ENCODE data around the gene PLA2G4E. TPM values are rescaled to one million over a fixed set of nuclear protein-coding genes. Genes with fewer than 3 reads are reported as not detected.
A peak's percentile ranks its signal among the peaks of the same experiment; 100 is the strongest.

PLA2G4E gene
- total and polyA plus RNA-seq, 2 experiments from 2014 or later = not detected

DNA sequence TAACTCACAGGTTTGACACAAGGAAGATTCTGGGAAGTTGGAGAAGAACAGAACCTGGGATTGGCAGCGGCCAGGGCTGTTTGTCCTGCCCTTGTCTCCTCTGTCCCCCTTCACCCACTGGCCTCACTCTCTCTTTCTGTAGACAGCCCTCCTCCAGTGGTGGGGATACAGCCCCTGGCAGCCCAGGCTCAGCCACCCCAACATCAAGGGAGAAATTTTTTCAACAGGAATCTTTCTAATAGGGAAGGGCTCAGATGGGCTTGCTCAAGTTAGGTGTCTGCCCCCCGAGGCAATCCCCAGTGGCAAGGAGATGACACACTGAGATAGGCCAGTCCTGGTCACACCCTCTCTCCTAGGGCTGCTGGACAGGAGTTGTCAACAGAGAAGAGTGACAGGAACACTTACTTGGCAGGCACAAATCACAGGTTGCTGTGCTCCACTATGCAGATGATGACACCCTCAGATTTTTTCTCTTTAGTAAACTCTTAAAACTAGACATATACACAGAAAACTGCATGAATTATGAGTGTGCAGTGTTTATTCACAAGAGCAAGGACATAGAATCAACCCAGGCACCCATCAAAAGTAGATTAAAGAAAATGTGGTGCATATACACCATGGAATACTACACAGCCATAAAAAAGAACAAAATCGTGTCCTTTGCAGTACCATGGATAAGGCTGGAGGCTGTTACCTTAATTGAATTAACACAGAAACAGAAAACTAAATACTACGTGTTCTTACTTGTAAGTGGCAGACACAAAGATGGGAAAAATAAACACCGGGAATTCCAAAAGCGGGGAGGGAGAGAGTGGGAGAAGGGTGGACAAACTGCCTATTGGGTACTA lies 37.2 kb upstream of the PLA2G4E start:
- H3K27me3 ChIP-seq (ENCODE audit: insufficient read depth) = no peaks in the 10 kb centered on the region
- no peak overlapping the region for H3K27ac Mint-ChIP-seq
- H3K9me2 ChIP-seq (ENCODE audit: insufficient read depth) = no peaks in the 10 kb centered on the region
- peaks cover 10% of the 10 kb centered on the region for H3K4me1 Mint-ChIP-seq
- no peak overlapping the region for H3K27ac ChIP-seq (ENCODE audit: low read depth)
- H3F3A ChIP-seq (replicated peaks; ENCODE audit: low read depth) = no peaks in the 10 kb centered on the region
- no peak overlapping the region; the same call in 2 of the 3 replicates for H3K4me3 Mint-ChIP-seq
- no peaks in the 10 kb centered on the region for H3K79me2 ChIP-seq (replicated peaks; ENCODE audit: insufficient read depth)
- H3K36me3 ChIP-seq (ENCODE audit: insufficient read depth) = no peaks in the 10 kb centered on the region
- DNase-seq (ENCODE audit: low spot score) = no peak
- no peak overlapping the region for H3K4me2 ChIP-seq
- H3K27me3 Mint-ChIP-seq (ENCODE audit: insufficient read depth, low read depth, poor library complexity) = peaks cover 6% of the 10 kb centered on the region
- no peaks in the 10 kb centered on the region for H3K9me3 Mint-ChIP-seq
- no peak for ATAC-seq
- no peaks in the 10 kb centered on the region for H4K20me1 ChIP-seq (replicated peaks; ENCODE audit: insufficient read depth)
- no peak overlapping the region for H3K4me3 ChIP-seq
- TF ChIP-seq NANOG (IDR thresholded peaks at IDR 0.05; ENCODE audit: borderline replicate concordance) = no peak
- TF ChIP-seq STAT1 (IDR thresholded peaks at IDR 0.05; ENCODE audit: unreplicated experiment) = no peak
- TF ChIP-seq ZNF331 (CRISPR knock-in tag; IDR thresholded peaks at IDR 0.05; ENCODE audit: low read depth) = no peak
- no peak for TF ChIP-seq ZNF114 (CRISPR knock-in tag; IDR thresholded peaks at IDR 0.05)
- no peak for TF ChIP-seq EZH2 (IDR thresholded peaks at IDR 0.05; ENCODE audit: low read depth, unreplicated experiment)
- TF ChIP-seq, protein P1, sequence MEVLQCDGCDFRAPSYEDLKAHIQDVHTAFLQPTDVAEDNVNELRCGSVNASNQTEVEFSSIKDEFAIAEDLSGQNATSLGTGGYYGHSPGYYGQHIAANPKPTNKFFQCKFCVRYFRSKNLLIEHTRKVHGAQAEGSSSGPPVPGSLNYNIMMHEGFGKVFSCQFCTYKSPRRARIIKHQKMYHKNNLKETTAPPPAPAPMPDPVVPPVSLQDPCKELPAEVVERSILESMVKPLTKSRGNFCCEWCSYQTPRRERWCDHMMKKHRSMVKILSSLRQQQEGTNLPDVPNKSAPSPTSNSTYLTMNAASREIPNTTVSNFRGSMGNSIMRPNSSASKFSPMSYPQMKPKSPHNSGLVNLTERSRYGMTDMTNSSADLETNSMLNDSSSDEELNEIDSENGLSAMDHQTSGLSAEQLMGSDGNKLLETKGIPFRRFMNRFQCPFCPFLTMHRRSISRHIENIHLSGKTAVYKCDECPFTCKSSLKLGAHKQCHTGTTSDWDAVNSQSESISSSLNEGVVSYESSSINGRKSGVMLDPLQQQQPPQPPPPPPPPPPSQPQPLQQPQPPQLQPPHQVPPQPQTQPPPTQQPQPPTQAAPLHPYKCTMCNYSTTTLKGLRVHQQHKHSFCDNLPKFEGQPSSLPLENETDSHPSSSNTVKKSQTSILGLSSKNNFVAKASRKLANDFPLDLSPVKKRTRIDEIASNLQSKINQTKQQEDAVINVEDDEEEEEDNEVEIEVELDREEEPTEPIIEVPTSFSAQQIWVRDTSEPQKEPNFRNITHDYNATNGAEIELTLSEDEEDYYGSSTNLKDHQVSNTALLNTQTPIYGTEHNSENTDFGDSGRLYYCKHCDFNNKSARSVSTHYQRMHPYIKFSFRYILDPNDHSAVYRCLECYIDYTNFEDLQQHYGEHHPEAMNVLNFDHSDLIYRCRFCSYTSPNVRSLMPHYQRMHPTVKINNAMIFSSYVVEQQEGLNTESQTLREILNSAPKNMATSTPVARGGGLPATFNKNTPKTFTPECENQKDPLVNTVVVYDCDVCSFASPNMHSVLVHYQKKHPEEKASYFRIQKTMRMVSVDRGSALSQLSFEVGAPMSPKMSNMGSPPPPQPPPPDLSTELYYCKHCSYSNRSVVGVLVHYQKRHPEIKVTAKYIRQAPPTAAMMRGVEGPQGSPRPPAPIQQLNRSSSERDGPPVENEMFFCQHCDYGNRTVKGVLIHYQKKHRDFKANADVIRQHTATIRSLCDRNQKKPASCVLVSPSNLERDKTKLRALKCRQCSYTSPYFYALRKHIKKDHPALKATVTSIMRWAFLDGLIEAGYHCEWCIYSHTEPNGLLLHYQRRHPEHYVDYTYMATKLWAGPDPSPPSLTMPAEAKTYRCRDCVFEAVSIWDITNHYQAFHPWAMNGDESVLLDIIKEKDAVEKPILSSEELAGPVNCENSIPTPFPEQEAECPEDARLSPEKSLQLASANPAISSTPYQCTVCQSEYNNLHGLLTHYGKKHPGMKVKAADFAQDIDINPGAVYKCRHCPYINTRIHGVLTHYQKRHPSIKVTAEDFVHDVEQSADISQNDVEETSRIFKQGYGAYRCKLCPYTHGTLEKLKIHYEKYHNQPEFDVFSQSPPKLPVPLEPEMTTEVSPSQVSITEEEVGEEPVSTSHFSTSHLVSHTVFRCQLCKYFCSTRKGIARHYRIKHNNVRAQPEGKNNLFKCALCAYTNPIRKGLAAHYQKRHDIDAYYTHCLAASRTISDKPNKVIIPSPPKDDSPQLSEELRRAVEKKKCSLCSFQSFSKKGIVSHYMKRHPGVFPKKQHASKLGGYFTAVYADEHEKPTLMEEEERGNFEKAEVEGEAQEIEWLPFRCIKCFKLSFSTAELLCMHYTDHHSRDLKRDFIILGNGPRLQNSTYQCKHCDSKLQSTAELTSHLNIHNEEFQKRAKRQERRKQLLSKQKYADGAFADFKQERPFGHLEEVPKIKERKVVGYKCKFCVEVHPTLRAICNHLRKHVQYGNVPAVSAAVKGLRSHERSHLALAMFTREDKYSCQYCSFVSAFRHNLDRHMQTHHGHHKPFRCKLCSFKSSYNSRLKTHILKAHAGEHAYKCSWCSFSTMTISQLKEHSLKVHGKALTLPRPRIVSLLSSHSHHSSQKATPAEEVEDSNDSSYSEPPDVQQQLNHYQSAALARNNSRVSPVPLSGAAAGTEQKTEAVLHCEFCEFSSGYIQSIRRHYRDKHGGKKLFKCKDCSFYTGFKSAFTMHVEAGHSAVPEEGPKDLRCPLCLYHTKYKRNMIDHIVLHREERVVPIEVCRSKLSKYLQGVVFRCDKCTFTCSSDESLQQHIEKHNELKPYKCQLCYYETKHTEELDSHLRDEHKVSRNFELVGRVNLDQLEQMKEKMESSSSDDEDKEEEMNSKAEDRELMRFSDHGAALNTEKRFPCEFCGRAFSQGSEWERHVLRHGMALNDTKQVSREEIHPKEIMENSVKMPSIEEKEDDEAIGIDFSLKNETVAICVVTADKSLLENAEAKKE (CRISPR knock-in tag; IDR thresholded peaks at IDR 0.05) = no peak
- no peak for TF ChIP-seq POLR2AphosphoS5 (IDR thresholded peaks at IDR 0.05; ENCODE audit: low read depth)
- TF ChIP-seq, protein P2, sequence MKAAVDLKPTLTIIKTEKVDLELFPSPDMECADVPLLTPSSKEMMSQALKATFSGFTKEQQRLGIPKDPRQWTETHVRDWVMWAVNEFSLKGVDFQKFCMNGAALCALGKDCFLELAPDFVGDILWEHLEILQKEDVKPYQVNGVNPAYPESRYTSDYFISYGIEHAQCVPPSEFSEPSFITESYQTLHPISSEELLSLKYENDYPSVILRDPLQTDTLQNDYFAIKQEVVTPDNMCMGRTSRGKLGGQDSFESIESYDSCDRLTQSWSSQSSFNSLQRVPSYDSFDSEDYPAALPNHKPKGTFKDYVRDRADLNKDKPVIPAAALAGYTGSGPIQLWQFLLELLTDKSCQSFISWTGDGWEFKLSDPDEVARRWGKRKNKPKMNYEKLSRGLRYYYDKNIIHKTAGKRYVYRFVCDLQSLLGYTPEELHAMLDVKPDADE (IDR thresholded peaks at IDR 0.05) = no peak
- TF ChIP-seq CREB1 (CRISPR knock-in tag; IDR thresholded peaks at IDR 0.05; ENCODE audit: low read depth) = no peak
- no peak for TF ChIP-seq EZH2phosphoT487 (IDR thresholded peaks at IDR 0.05; ENCODE audit: unreplicated experiment)
- TF ChIP-seq, protein P3, sequence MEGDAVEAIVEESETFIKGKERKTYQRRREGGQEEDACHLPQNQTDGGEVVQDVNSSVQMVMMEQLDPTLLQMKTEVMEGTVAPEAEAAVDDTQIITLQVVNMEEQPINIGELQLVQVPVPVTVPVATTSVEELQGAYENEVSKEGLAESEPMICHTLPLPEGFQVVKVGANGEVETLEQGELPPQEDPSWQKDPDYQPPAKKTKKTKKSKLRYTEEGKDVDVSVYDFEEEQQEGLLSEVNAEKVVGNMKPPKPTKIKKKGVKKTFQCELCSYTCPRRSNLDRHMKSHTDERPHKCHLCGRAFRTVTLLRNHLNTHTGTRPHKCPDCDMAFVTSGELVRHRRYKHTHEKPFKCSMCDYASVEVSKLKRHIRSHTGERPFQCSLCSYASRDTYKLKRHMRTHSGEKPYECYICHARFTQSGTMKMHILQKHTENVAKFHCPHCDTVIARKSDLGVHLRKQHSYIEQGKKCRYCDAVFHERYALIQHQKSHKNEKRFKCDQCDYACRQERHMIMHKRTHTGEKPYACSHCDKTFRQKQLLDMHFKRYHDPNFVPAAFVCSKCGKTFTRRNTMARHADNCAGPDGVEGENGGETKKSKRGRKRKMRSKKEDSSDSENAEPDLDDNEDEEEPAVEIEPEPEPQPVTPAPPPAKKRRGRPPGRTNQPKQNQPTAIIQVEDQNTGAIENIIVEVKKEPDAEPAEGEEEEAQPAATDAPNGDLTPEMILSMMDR (conservative IDR thresholded peaks at IDR 0.05; ENCODE audit: low read depth in 2 of 2) = no peak
- TF ChIP-seq JUNB (IDR thresholded peaks at IDR 0.05; ENCODE audit: unreplicated experiment) = no peak
- TF ChIP-seq, protein P4, sequence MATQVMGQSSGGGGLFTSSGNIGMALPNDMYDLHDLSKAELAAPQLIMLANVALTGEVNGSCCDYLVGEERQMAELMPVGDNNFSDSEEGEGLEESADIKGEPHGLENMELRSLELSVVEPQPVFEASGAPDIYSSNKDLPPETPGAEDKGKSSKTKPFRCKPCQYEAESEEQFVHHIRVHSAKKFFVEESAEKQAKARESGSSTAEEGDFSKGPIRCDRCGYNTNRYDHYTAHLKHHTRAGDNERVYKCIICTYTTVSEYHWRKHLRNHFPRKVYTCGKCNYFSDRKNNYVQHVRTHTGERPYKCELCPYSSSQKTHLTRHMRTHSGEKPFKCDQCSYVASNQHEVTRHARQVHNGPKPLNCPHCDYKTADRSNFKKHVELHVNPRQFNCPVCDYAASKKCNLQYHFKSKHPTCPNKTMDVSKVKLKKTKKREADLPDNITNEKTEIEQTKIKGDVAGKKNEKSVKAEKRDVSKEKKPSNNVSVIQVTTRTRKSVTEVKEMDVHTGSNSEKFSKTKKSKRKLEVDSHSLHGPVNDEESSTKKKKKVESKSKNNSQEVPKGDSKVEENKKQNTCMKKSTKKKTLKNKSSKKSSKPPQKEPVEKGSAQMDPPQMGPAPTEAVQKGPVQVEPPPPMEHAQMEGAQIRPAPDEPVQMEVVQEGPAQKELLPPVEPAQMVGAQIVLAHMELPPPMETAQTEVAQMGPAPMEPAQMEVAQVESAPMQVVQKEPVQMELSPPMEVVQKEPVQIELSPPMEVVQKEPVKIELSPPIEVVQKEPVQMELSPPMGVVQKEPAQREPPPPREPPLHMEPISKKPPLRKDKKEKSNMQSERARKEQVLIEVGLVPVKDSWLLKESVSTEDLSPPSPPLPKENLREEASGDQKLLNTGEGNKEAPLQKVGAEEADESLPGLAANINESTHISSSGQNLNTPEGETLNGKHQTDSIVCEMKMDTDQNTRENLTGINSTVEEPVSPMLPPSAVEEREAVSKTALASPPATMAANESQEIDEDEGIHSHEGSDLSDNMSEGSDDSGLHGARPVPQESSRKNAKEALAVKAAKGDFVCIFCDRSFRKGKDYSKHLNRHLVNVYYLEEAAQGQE (IDR thresholded peaks at IDR 0.05; ENCODE audit: unreplicated experiment) = no peak
- no peaks in the 10 kb centered on the region for H3K36me3 Mint-ChIP-seq (ENCODE audit: low read depth)
- H2AFZ ChIP-seq = peak overlapping the region; percentile 94
- H3K4me1 ChIP-seq (ENCODE audit: insufficient read depth) = no peaks in the 10 kb centered on the region
